Esophagus squamous epithelium (tissue), 5 donors: ENCODE measurements around the gene HAS3. TPM values are rescaled to one million over a fixed set of nuclear protein-coding genes. Genes with fewer than 3 reads are reported as not detected.

Experiments used
- DNase-seq: peaks from one replicate; lab custom pipeline; 2025; lab: John Stamatoyannopoulos, UW
- H3K27ac ChIP-seq, 4 donors: fragments of 200-600 bp; sonication (generic); one replicate each; pipeline ENCODE4 v1.5.1; 2016 to 2019; ENCODE audit warnings: mild to moderate bottlenecking in 1 of 4
- H3K27me3 ChIP-seq, 4 donors: fragments of 200-600 bp; sonication (generic); 1 replicate in 3 of 4; 2 replicates in 1 of 4; pipeline versions ENCODE4 v1.5.1 to v1.6.0; 2017 to 2021; ENCODE audit warnings: antibody characterized with exemption in 1 of 4
- H3K36me3 ChIP-seq, 3 donors: fragments of 200-600 bp; sonication (generic); one replicate each; pipeline ENCODE4 v1.5.1; 2016 to 2019
- H3K4me1 ChIP-seq, 3 donors: fragments of 200-600 bp; sonication (generic); one replicate each; pipeline ENCODE4 v1.5.1; 2017 to 2019
- H3K4me3 ChIP-seq, 4 donors: fragments of 200-600 bp; sonication (generic); 1 replicate in 3 of 4; 2 replicates in 1 of 4; pipeline ENCODE4 v1.5.1; 2016 to 2019; ENCODE audit warnings: mild to moderate bottlenecking in 2 of 4, moderate library complexity in 1 of 4
- H3K9me3 ChIP-seq, 3 donors: fragments of 200-600 bp; sonication (generic); one replicate each; pipeline ENCODE4 v1.5.1; 2016 to 2019
- POLR2A ChIP-seq, 4 donors: fragments of 450-650 bp; IDR thresholded peaks; one replicate each; pipeline ENCODE4 v1.6.1; 2017; ENCODE audit warnings: antibody characterized with exemption in 4 of 4, mild to moderate bottlenecking in 4 of 4, moderate library complexity in 3 of 4
- WGBS, 2 donors: methylation state at CpG; one replicate each; pipeline ENCODE4 v1.1.5; 2018; 5-methylcytosine and 5-hydroxymethylcytosine counted together
- intact Hi-C: fragments of 100-400 bp; cut with DNase I; formaldehyde crosslinking; loops from one replicate; pipeline ENCODE4 v1.15.0; 2022
- total RNA-seq, 4 donors: library from RNA; depleted of rRNA; stranded (reverse); fragments of >200 nt; gene quantifications; one replicate each; pipeline ENCODE4 v1.1.0, GENCODE V29; 2016
- TF ChIP-seq, protein P1 (sequence below), 6 experiments: fragments of 450-650 bp in 4 of 6; fragments of 200-600 bp in 2 of 6; sonication (generic) in 2 of 6; IDR thresholded peaks; one replicate each; pipeline ENCODE4 v1.5.1; 2016 to 2019; ENCODE audit warnings: antibody characterized with exemption in 6 of 6, mild to moderate bottlenecking in 4 of 6, moderate library complexity in 4 of 6
- donor health status: DM: yes; HTN: yes; CAD: no.

The HAS3 gene
- total RNA-seq, 4 donors from 2014 or later: 15.8 to 103 (median 51.4) TPM

DNA sequence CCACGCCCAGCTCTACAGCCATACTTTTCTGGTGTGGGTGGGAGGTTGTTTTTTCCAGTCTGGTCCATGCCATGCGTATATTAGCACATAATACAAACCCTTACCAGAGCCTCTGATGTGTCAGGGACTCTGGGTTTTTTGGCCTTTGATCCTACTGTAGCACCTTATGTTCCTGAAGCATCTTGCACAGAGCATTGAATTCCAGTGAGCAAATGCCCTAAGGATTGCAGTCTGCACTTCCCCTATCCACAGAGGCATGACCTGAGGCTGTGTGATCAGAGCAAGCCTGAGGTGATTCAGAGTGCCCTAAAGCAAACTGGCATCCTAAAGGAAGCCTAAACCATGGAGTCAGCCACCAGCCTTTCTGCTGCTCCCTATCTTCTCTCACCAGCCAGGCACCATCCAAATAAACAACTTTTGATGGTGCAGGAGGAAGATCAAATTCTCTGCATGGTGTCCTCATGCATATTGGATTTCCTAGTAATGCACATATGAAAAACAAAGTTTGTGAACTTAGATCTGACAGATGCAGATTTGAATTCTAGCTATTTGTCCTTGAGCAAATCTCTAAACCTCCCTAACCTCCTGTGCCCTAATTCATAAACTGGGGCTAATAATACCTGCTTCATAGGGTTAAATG lies 41.2 kb upstream of the HAS3 start:
- Histone ChIP-seq H3K9me3 (no peaks in the 10 kb centered on the region), H3K27me3 (no peaks in the 10 kb centered on the region), H3K27ac (no peak overlapping the region), H3K4me1 (peaks cover 0 to 22% (median 0%) of the 10 kb centered on the region in 3 donors), H3K36me3 (peaks cover 0 to 4% (median 0%) of the 10 kb centered on the region in 3 donors), H3K4me3 (no peak overlapping the region)
- TF ChIP-seq, protein P1, sequence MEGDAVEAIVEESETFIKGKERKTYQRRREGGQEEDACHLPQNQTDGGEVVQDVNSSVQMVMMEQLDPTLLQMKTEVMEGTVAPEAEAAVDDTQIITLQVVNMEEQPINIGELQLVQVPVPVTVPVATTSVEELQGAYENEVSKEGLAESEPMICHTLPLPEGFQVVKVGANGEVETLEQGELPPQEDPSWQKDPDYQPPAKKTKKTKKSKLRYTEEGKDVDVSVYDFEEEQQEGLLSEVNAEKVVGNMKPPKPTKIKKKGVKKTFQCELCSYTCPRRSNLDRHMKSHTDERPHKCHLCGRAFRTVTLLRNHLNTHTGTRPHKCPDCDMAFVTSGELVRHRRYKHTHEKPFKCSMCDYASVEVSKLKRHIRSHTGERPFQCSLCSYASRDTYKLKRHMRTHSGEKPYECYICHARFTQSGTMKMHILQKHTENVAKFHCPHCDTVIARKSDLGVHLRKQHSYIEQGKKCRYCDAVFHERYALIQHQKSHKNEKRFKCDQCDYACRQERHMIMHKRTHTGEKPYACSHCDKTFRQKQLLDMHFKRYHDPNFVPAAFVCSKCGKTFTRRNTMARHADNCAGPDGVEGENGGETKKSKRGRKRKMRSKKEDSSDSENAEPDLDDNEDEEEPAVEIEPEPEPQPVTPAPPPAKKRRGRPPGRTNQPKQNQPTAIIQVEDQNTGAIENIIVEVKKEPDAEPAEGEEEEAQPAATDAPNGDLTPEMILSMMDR (IDR thresholded peaks at IDR 0.05): no peak
- no peak for TF ChIP-seq POLR2A (IDR thresholded peaks at IDR 0.05)
- no peak for DNase-seq
- intact Hi-C loops: no loop called here
- 94 to 100% methylated on average over 2 of the region's 2 CpGs for WGBS, 2 donors

DNA sequence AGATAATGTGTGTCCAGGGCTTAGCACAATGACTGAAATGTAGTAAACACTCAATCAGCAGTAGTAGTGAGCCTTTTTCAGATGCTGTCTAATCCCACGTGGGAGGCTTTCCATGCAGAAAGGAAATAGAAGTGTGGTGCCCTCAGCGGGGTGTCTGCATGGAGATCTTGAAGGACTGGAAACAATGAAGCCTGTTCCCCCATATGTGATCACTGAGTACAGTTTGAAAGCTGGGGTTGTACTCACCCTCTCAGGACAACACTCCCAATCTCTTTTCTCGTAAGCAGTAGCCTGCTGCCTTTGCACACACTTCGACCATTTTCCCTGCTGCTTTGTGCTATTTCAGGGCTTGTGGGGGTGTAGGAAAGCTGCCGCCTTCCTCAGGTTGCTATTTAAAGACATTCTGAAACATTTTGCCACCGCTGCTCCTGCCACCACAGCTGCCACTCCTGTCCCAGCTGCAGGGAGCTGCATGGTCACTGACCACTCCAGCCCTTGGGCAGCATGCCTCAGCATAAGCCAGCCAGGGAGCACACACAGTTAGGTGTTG lies 40.6 kb upstream of the HAS3 start:
- TF ChIP-seq POLR2A (IDR thresholded peaks at IDR 0.05): no peak
- Histone ChIP-seq H3K27ac (no peak overlapping the region), H3K4me1 (peaks cover 0 to 28% (median 0%) of the 10 kb centered on the region in 3 donors), H3K4me3 (no peak overlapping the region), H3K9me3 (no peaks in the 10 kb centered on the region), H3K27me3 (no peaks in the 10 kb centered on the region), H3K36me3 (peaks cover 0 to 4% (median 0%) of the 10 kb centered on the region in 3 donors)
- intact Hi-C loops: no loop called here
- 70 to 79% methylated on average over 6 of the region's 6 CpGs for WGBS, 2 donors
- no peak for DNase-seq

- Histone ChIP-seq H3K27me3 (no peaks in the 10 kb centered on the region), H3K36me3 (peaks cover 0 to 4% (median 0%) of the 10 kb centered on the region in 3 donors), H3K4me3 (no peak overlapping the region), H3K4me1 (peaks cover 3 to 66% (median 11%) of the 10 kb centered on the region in 3 donors), H3K27ac (peak overlapping the region in 3 of 4 donors; percentile 28 to 88 (median 63)), H3K9me3 (no peaks in the 10 kb centered on the region)
- TF ChIP-seq, protein P1 (IDR thresholded peaks at IDR 0.05): no peak
- no peak for TF ChIP-seq POLR2A (IDR thresholded peaks at IDR 0.05)
- no peak for DNase-seq
- intact Hi-C loops: no loop called here
- WGBS, 2 donors: 98% methylated on average over 2 to 5 of the region's 5 CpGs
These were observed 35.9 kb upstream of the HAS3 start for GRCh38 chr16:69069504-69069903.

DNA sequence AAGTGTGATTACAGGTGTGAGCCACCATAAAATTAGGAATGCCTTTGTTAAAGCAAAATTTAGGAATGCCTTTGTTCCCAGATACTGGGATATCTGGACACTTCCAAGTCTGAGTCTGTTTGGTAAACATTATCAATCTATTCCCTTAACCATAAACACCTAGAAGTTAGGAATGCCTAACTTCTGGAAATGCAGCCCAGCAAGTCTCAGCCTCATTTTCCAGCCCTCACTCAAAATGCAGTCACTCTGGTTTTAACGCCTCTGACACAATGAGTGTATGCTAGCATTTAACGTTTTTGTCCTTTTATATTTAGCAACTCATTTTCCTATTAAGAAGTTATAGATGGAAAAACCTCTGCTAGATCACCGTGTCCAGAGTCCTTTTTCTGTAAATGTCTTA lies 34.4 kb upstream of the HAS3 start:
- intact Hi-C loops: no loop called here
- no peak for DNase-seq
- 54 to 64% methylated on average over 3 of the region's 3 CpGs for WGBS, 2 donors
- H3K27ac ChIP-seq: peak overlapping the region in 3 of 4 donors; percentile 82 to 88 (median 85)
- peaks cover 3 to 57% (median 11%) of the 10 kb centered on the region in 3 donors for H3K4me1 ChIP-seq
- no peak for TF ChIP-seq POLR2A (IDR thresholded peaks at IDR 0.05)
- TF ChIP-seq, protein P1 (IDR thresholded peaks at IDR 0.05): no peak
- no peak overlapping the region for H3K4me3 ChIP-seq
- H3K9me3 ChIP-seq: no peaks in the 10 kb centered on the region
- H3K36me3 ChIP-seq: peaks cover 0 to 4% (median 0%) of the 10 kb centered on the region in 3 donors
- H3K27me3 ChIP-seq: no peaks in the 10 kb centered on the region

DNA sequence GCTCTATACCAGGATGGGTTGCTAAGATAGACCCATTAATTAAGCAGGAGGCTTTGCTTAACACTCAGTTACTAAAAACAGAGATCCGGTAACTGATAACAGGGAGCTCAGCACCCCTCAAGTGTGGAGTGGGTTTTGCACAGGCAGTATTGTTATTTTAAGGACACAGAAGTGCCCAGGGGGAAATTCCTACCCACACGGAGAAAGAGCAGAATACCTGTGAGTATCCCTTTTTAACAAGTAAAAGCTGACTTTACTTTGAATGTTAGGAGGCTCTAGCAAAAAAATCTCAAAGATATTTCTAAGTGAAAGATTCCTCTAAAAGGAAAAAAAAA lies 32.8 kb upstream of the HAS3 start:
- H3K27ac ChIP-seq: peak overlapping the region; percentile 72 to 88 (median 84)
- H3K36me3 ChIP-seq: peaks cover 0 to 4% (median 0%) of the 10 kb centered on the region in 3 donors
- peaks cover 3 to 68% (median 11%) of the 10 kb centered on the region in 3 donors for H3K4me1 ChIP-seq
- no peaks in the 10 kb centered on the region for H3K9me3 ChIP-seq
- no peaks in the 10 kb centered on the region for H3K27me3 ChIP-seq
- TF ChIP-seq POLR2A (IDR thresholded peaks at IDR 0.05): no peak
- TF ChIP-seq, protein P1 (IDR thresholded peaks at IDR 0.05): no peak
- intact Hi-C loops: no loop called here
- 45 to 49% methylated on average over 2 of the region's 2 CpGs for WGBS, 2 donors
- H3K4me3 ChIP-seq: no peak overlapping the region
- no peak for DNase-seq
